GM12891 (cell line): ENCODE results near the gene RGS16.

Experiments
- PAX5 ChIP-seq: IDR thresholded peaks from 2 replicates; pipeline ENCODE4 v1.6.1; 2011; ENCODE audit warnings: low read length, moderate library complexity, mild to moderate bottlenecking; ENCODE audit not compliant: insufficient read depth, severe bottlenecking
- POLR2A ChIP-seq: IDR thresholded peaks from 2 replicates; pipeline ENCODE4 v1.6.1; 2011; ENCODE audit warnings: low read depth, low read length, control low read depth
- TAF1 ChIP-seq: IDR thresholded peaks from 2 replicates; pipeline ENCODE4 v1.6.1; 2011; ENCODE audit warnings: low read depth, low read length, control low read depth

GRCh38 chr1:182629499-182630096 is 25.4 kb upstream of the RGS16 start:
- TF ChIP-seq POLR2A (no peak), TAF1 (no peak), PAX5 (no peak)
